Measurements from ENCODE around the gene PSMB11. TPM values are rescaled to one million over a fixed set of nuclear protein-coding genes. Genes with fewer than 3 reads are reported as not detected.
A peak's percentile ranks its signal among the peaks of the same experiment; 100 is the strongest.

PSMB11 gene
- total and polyA plus RNA-seq, 2 donors (not counting 3 experiments of a cell fraction or from before 2014, with no cell fraction given), result not detected

GRCh38 chr14:23077962-23078361, 36.0 kb downstream of the PSMB11 start:
- BruUV-seq (replicated peaks), result no TSS peak
- no peaks in the 10 kb centered on the region for H3K27me3 ChIP-seq (ENCODE audit: control insufficient read depth in 2 of 2, insufficient read depth in 2 of 2, low read length in 2 of 2)
- CTCF ChIA-PET, result interaction anchor here (1.2 to 5.1 kb wide), 10 partner anchors 9 to 91 kb away, joined by 3 to 88 read pairs (median 32); partner anchors contain the start of genes ACIN1, C14orf119, CDH24 and CEBPE
- peaks cover 35 to 43% of the 10 kb centered on the region in 2 experiments for H3K36me3 ChIP-seq (ENCODE audit: control insufficient read depth in 2 of 2, extremely low read depth in 1 of 2, insufficient read depth in 2 of 2, low read length in 2 of 2)
- no peak overlapping the region for H2AFZ ChIP-seq (ENCODE audit: low read depth, low read length)
- H3K4me2 ChIP-seq (ENCODE audit: insufficient read depth, low read length), result no peak overlapping the region
- no peak overlapping the region for H3K4me3 ChIP-seq (replicated peaks in 1 of 3; ENCODE audit: insufficient read depth in 1 of 3, low read depth in 1 of 3, low read length in 3 of 3)
- H3K9ac ChIP-seq (replicated peaks; ENCODE audit: extremely low read depth, insufficient read depth, low read length), result peak overlapping the region; percentile 8
- no peaks in the 10 kb centered on the region for H4K20me1 ChIP-seq (replicated peaks; ENCODE audit: control insufficient read depth, extremely low read depth, insufficient read depth, low read length)
- dilution Hi-C loops (cut with MboI; ENCODE audit: extremely low pct_ligation_motif_present, low sequenced_read_pairs) (no loop called here), intact Hi-C loops (cut with micrococcal nuclease) (loop anchor here (1.0 to 2.0 kb wide), 4 partner anchors 9 to 109 kb away; partner anchors contain the start of genes ACIN1 and C14orf119)
- FAIRE-seq, result no peak
- TF ChIP-seq FOS (IDR thresholded peaks at IDR 0.05; ENCODE audit: borderline replicate concordance, insufficient read depth, low read length) (no peak), MAX (IDR thresholded peaks at IDR 0.05; ENCODE audit: insufficient read depth, insufficient read length) (no peak), JUN (IDR thresholded peaks at IDR 0.05; ENCODE audit: borderline replicate concordance, insufficient read depth, insufficient read length, low read depth) (no peak), CTCF (IDR thresholded peaks at IDR 0.05; ENCODE audit: extremely low read depth in 1 of 2, insufficient read depth in 1 of 2, low read depth in 1 of 2, low read length in 2 of 2) (no peak), POLR2AphosphoS5 (IDR thresholded peaks at IDR 0.05; ENCODE audit: insufficient read depth, low read depth, low read length) (no peak), GATA2 (IDR thresholded peaks at IDR 0.05; ENCODE audit: insufficient read depth, insufficient read length, low read depth, low read length) (no peak), EZH2 (IDR thresholded peaks at IDR 0.05; ENCODE audit: borderline replicate concordance, low read depth, low read length, severe bottlenecking) (no peak)
- DNase-seq (ENCODE audit: low read depth, low spot score), result no peak
- POLR2A ChIA-PET, result interaction anchor here (1.0 kb wide), 1 partner anchor 9 kb away, joined by 5 read pairs; no protein-coding TSS in a partner anchor
- peaks cover 24% of the 10 kb centered on the region for H3K4me1 ChIP-seq (ENCODE audit: control insufficient read depth, extremely low read depth, insufficient read depth, low read length)
- peaks cover 8% of the 10 kb centered on the region for H3K79me2 ChIP-seq (ENCODE audit: control insufficient read depth, insufficient read depth, low read length)
- H3K9me1 ChIP-seq (replicated peaks; ENCODE audit: control insufficient read depth, extremely low read depth, insufficient read depth, low read length), result no peaks in the 10 kb centered on the region
- H3K27ac ChIP-seq (ENCODE audit: insufficient read depth, low read depth, low read length), result peak overlapping the region; percentile 64
- H3K9me3 ChIP-seq (replicated peaks; ENCODE audit: control insufficient read depth, insufficient read depth, low read length), result no peaks in the 10 kb centered on the region
